HepG2 (cell line): ENCODE measurements around the gene SLC27A2. TPM values are rescaled to one million over a fixed set of nuclear protein-coding genes. Genes with fewer than 3 reads are reported as not detected.
A peak's percentile ranks its signal among the peaks of the same experiment; 100 is the strongest.

Experiments used
- ATAC-seq: fragments of 200-7000 bp; cut with Tn5 transposase; 3 replicates; pipeline ENCODE4 v1.9.1; 2020; ENCODE audit warnings: mild to moderate bottlenecking, moderate library complexity
- BruUV-seq: library from RNA; stranded (reverse); fragments of 400-500 nt; replicated peaks from 2 replicates; lab custom pipeline; 2021; lab: Mats Ljungman, UMichigan
- CTCF ChIA-PET: fragments of 300-600 bp; formaldehyde crosslinking; extraction: SDS; loops from one replicate; lab custom pipeline; 2021; ENCODE audit warnings: low total read pairs, inconsistent platforms, low intra/inter-chr PET ratio; lab: Yijun Ruan, JAX
- POLR2A ChIA-PET: fragments of 350-600 bp; sonication (Branson Sonifier 250); formaldehyde crosslinking; loops from one replicate; lab custom pipeline; 2020; ENCODE audit warnings: antibody characterized with exemption, inconsistent platforms; lab: Yijun Ruan, JAX
- DNase-seq: peaks from one replicate; pipeline ENCODE4 v3.0.0-alpha.2; 2015; ENCODE audit warnings: low spot score
- FAIRE-seq: peaks from 3 replicates; lab custom pipeline; 2011; peaks lifted over from hg19 to GRCh38; lab: Jason Lieb, UNC
- H2AFZ ChIP-seq: one replicate; pipeline ENCODE4 v1.6.1; 2011; ENCODE audit warnings: low read length, inconsistent platforms
- H3K27ac ChIP-seq: fragments of 300-600 bp; 3 replicates; pipeline ENCODE4 v1.8.0; 2011; ENCODE audit warnings: mixed run types, mild to moderate bottlenecking, mixed read lengths, low read length, inconsistent platforms; ENCODE audit not compliant: insufficient read depth; ENCODE audit errors: extremely low read length
- H3K27me3 ChIP-seq, 2 experiments: fragments of 200-600 bp in 1 of 2; 2 replicates in 1 of 2; 3 replicates in 1 of 2; pipeline versions ENCODE4 v1.6.0 to v1.8.0; 2011; ENCODE audit warnings: low read length in 2 of 2, mild to moderate bottlenecking in 2 of 2, moderate library complexity in 2 of 2, inconsistent platforms in 1 of 2; ENCODE audit not compliant: insufficient read depth in 2 of 2, control insufficient read depth in 1 of 2
- H3K36me3 ChIP-seq, 2 experiments: fragments of 200-600 bp in 1 of 2; replicated peaks in 1 of 2; 2 replicates in 1 of 2; 3 replicates in 1 of 2; pipeline versions ENCODE4 v1.5.1 to v1.8.0; 2011; ENCODE audit warnings: low read length in 2 of 2, inconsistent platforms in 1 of 2; ENCODE audit not compliant: insufficient read depth in 2 of 2, control insufficient read depth in 1 of 2
- H3K4me1 ChIP-seq: 2 replicates; pipeline ENCODE4 v1.5.1; 2012; ENCODE audit warnings: low read length, inconsistent platforms; ENCODE audit not compliant: insufficient read depth
- H3K4me2 ChIP-seq: 2 replicates; pipeline ENCODE4 v1.6.0; 2011; ENCODE audit warnings: low read depth, low read length, inconsistent platforms
- H3K4me3 ChIP-seq, 3 experiments: fragments of 200-600 bp in 1 of 3; sonication (generic), shearing (Covaris generic) in 1 of 3; replicated peaks in 1 of 3; 2 replicates each; pipeline ENCODE4 v1.5.1; 2011 to 2016; ENCODE audit warnings: low read length in 3 of 3, inconsistent platforms in 2 of 3, low read depth in 2 of 3, mild to moderate bottlenecking in 2 of 3, control low read depth in 1 of 3, mixed read lengths in 1 of 3; ENCODE audit not compliant: insufficient read depth in 1 of 3
- H3K79me2 ChIP-seq: one replicate; pipeline ENCODE4 v1.6.1; 2011; ENCODE audit warnings: low read length, inconsistent platforms; ENCODE audit not compliant: insufficient read depth
- H3K9ac ChIP-seq: 2 replicates; pipeline ENCODE4 v1.6.0; 2011; ENCODE audit warnings: mild to moderate bottlenecking, low read depth, low read length, inconsistent platforms; ENCODE audit not compliant: insufficient read depth
- H3K9me3 ChIP-seq: 2 replicates; pipeline ENCODE4 v1.5.1; 2012; ENCODE audit warnings: mild to moderate bottlenecking, low read length
- H4K20me1 ChIP-seq: 2 replicates; pipeline ENCODE4 v1.6.0; 2011; ENCODE audit warnings: inconsistent platforms, mild to moderate bottlenecking, low read length, moderate library complexity; ENCODE audit not compliant: insufficient read depth
- CHD4 ChIP-seq: fragments of 200-600 bp; sonication (generic); IDR thresholded peaks from 2 replicates; pipeline ENCODE4 v1.7.0; 2017; ENCODE audit warnings: mild to moderate bottlenecking, low read length, borderline replicate concordance
- MAFF ChIP-seq: IDR thresholded peaks from 2 replicates; pipeline ENCODE4 v1.6.1; 2011; ENCODE audit warnings: low read depth, low read length, improper control_type of control experiment
- MAFK ChIP-seq, 2 experiments: IDR thresholded peaks in 1 of 2; conservative IDR thresholded peaks in 1 of 2; 2 replicates each; pipeline ENCODE4 v1.6.1; 2011; ENCODE audit warnings: improper control_type of control experiment in 2 of 2, low read length in 2 of 2
- NPAS2 ChIP-seq: sonication (generic); formaldehyde crosslinking; IDR thresholded peaks from 2 replicates; pipeline ENCODE4 v1.8.0; 2022; ENCODE audit warnings: mild to moderate bottlenecking, missing genetic modification reagents, borderline replicate concordance
- NR2C2 ChIP-seq: sonication (generic); formaldehyde crosslinking; IDR thresholded peaks from 2 replicates; pipeline ENCODE4 v1.4.0; 2020; ENCODE audit warnings: missing genetic modification reagents, mild to moderate bottlenecking, moderate library complexity, borderline replicate concordance
- PPARG ChIP-seq: conservative IDR thresholded peaks from 2 replicates; pipeline ENCODE4 v1.6.1; 2016; ENCODE audit warnings: missing biosample characterization, missing genetic modification reagents
- RNF219 ChIP-seq: sonication (generic); formaldehyde crosslinking; IDR thresholded peaks from 2 replicates; pipeline ENCODE4 v1.5.0; 2020; ENCODE audit warnings: mild to moderate bottlenecking, missing genetic modification reagents
- SOX6 ChIP-seq, 2 experiments: fragments of 450-650 bp in 1 of 2; sonication (generic) in 1 of 2; formaldehyde crosslinking in 1 of 2; IDR thresholded peaks; 2 replicates each; pipeline versions ENCODE4 v1.4.0 to v1.6.1; 2017 to 2020; ENCODE audit warnings: antibody characterized with exemption in 1 of 2, mild to moderate bottlenecking in 1 of 2, missing genetic modification reagents in 1 of 2
- ZBTB39 ChIP-seq: sonication (generic); formaldehyde crosslinking; IDR thresholded peaks from 2 replicates; pipeline ENCODE4 v1.5.0; 2020; ENCODE audit warnings: missing genetic modification reagents
- ZNF414 ChIP-seq: sonication (generic); formaldehyde crosslinking; IDR thresholded peaks from 2 replicates; pipeline ENCODE4 v1.5.0; 2020; ENCODE audit warnings: missing genetic modification reagents
- ZNF556 ChIP-seq: sonication (generic); formaldehyde crosslinking; IDR thresholded peaks from 2 replicates; pipeline ENCODE4 v1.4.0; 2020; ENCODE audit warnings: mild to moderate bottlenecking, missing genetic modification reagents, borderline replicate concordance
- ZNF616 ChIP-seq: sonication (generic); formaldehyde crosslinking; IDR thresholded peaks from 2 replicates; pipeline ENCODE4 v1.5.0; 2020; ENCODE audit warnings: low read depth, mild to moderate bottlenecking, missing genetic modification reagents
- ZNF652 ChIP-seq: IDR thresholded peaks from 2 replicates; pipeline ENCODE4 v1.6.1; 2016; ENCODE audit warnings: low read depth, borderline replicate concordance
- WGBS: methylation state at CpG from one replicate; pipeline ENCODE4 v1.1.6; 2017; ENCODE audit warnings: low lambda C conversion rate; 5-methylcytosine and 5-hydroxymethylcytosine counted together
- in situ Hi-C: cut with HindIII; loops from 2 replicates; pipeline ENCODE4 v1.10.0; 2017; ENCODE audit warnings: low pct_unique_long_range_greater_than_20kb; ENCODE audit not compliant: extremely low pct_ligation_motif_present
- intact Hi-C: fragments of 100-400 bp; cut with micrococcal nuclease; formaldehyde crosslinking; loops from one replicate; pipeline ENCODE4 v1.10.0; 2022; ENCODE audit not compliant: unreplicated experiment
- polyA plus RNA-seq, 8 experiments: library from polyadenylated mRNA; depleted of rRNA in 3 of 8; stranded (reverse) in 7 of 8; unstranded in 1 of 8; fragments of >200 nt; fragmentation: Illumina TruSeq in 4 of 8; extraction: Trizol in 4 of 8; gene quantifications; 2 replicates each; pipeline versions ENCODE4 v1.2.1 to v1.2.3, GENCODE V29; 2011 to 2016; ENCODE audit warnings: low read depth in 4 of 8, missing spikeins in 1 of 8, mixed read lengths in 1 of 8; ENCODE audit not compliant: insufficient read depth in 1 of 8
- total RNA-seq, 5 experiments: library from RNA; depleted of rRNA; stranded (reverse); fragments of >200 nt; fragmentation: Illumina TruSeq; extraction: Trizol; gene quantifications; 2 replicates each; pipeline ENCODE4 v1.2.3, GENCODE V29; 2016; ENCODE audit warnings: low read depth in 1 of 5

SLC27A2 gene
- total and polyA plus RNA-seq, 2 of the 13 experiments (the other 11 are each of a cell fraction or from before 2014, with no cell fraction given): 14.6 to 23.4 TPM

- TF ChIP-seq ZNF616 (CRISPR knock-in tag) (no peak), NPAS2 (CRISPR knock-in tag) (no peak), ZNF414 (CRISPR knock-in tag) (no peak), ZNF556 (no peak)
Measured at GRCh38 chr15:50186752-50187151, 4.8 kb downstream of the SLC27A2 start (continued).

GRCh38 chr15:50187525-50187924 is 5.5 kb downstream of the SLC27A2 start:
- intact Hi-C loops (no loop called here), in situ Hi-C loops (loop anchor here (10.0 to 25.0 kb wide), 2 partner anchors 127 to 725 kb away; partner anchors contain the start of gene AP4E1)
- Histone ChIP-seq H4K20me1 (no peaks in the 10 kb centered on the region), H3K36me3 (no peaks in the 10 kb centered on the region; a peak in 1 of 5 replicates), H3K27ac (peak overlapping the region; percentile 38), H3K9me3 (no peaks in the 10 kb centered on the region), H3K4me1 (peaks cover 94% of the 10 kb centered on the region), H3K4me3 (no peak overlapping the region), H3K27me3 (no peaks in the 10 kb centered on the region), H3K79me2 (peaks cover 3% of the 10 kb centered on the region), H2AFZ (no peak overlapping the region), H3K9ac (no peak overlapping the region), H3K4me2 (no peak overlapping the region)
- FAIRE-seq (no peak), ATAC-seq (no peak), DNase-seq (no peak)
- 53% methylated on average over 2 of the region's 2 CpGs for WGBS
- TF ChIP-seq MAFF (peak; percentile 77), PPARG (peak; percentile 62; the same call in 1 of the 2 replicates), RNF219 (CRISPR knock-in tag) (0 out of 2 replicates have a peak, but pooled peaks have one; percentile 33), ZBTB39 (peak; percentile 64; the same call in 1 of the 2 replicates), SOX6 (IDR thresholded peaks at IDR 0.05) (no peak), SOX6 (CRISPR knock-in tag; IDR thresholded peaks at IDR 0.05) (peak; percentile 38; the same call in 1 of the 2 replicates), NR2C2 (peak; percentile 50; the same call in 1 of the 2 replicates), ZNF652 (no peak), MAFK (conservative IDR thresholded peaks at IDR 0.05 in 1 of 2, IDR thresholded peaks at IDR 0.05 in 1 of 2; ENCODE audit: low read length in 2 of 2) (peak; percentile 66 to 82), CHD4 (no peak)
- ChIA-PET POLR2A (no interaction called here), CTCF (no interaction called here)
- BruUV-seq: no TSS peak
